Subcutaneous adipose tissue (tissue), 4 donors: ENCODE measurements around the gene PLEKHG1. TPM values are rescaled to one million over a fixed set of nuclear protein-coding genes. Genes with fewer than 3 reads are reported as not detected.

Experiments
- CTCF ChIP-seq: fragments of 450-650 bp; IDR thresholded peaks from one replicate; pipeline ENCODE4 v1.5.1; 2016; ENCODE audit warnings: low read depth, mild to moderate bottlenecking, control low read depth, antibody characterized with exemption, moderate library complexity
- total RNA-seq, 4 donors: library from RNA; depleted of rRNA; stranded (reverse); fragments of >200 nt; gene quantifications; one replicate each; pipeline ENCODE4 v1.1.0, GENCODE V29; 2016

PLEKHG1 gene
- total RNA-seq, 4 donors from 2014 or later = 12.4 to 58.4 (median 32.2) TPM

DNA sequence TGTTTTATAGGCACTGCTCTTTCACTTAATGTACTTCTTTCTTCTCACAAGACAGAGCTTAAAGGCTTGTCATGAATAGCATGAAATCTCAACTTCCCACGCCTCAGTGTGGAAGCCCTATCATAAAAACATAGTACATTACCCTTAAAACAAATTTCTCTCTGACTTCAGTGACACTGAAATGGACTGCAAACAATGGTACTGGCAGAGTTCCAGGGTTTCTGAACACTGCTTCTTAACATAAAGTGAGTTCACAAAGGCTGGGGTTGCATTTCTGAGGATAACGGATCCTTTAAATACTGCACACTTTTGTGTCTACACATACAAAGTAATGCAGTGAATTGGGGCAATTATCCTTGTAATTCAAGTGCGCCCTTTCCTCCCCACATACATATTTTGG lies 32.3 kb upstream of the PLEKHG1 start:
- no peak for TF ChIP-seq CTCF

DNA sequence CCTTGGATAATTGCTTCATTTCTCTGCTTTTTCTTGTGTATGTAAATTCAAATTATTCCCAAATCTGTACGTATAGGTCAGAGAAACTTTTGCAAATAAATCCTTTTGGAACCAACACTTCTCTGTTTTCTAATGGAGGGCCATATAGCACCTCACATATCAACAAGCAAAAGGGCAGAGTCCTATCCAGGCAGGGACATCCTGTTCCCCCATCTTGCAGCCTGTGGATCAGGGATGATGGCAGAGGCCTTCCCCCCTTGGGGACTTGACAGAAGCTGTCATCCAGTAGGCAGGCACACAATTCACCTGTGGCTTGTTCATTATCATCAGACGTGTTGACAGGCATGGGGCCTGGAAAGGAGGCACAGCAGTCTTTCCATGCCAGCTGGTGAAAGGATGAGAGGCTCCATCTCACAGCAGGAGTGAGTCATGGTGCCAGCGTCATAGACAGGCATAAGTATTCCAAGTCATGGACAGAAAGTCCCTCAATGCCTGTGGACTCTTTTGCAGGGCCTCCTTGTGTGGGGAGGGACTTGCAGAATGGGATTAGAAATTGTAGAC lies 31.8 kb upstream of the PLEKHG1 start:
- TF ChIP-seq CTCF = no peak

- TF ChIP-seq CTCF = no peak
These were observed 31.1 kb upstream of the PLEKHG1 start for GRCh38 chr6:150568560-150568959.

- no peak for TF ChIP-seq CTCF
These were observed 30.5 kb upstream of the PLEKHG1 start for GRCh38 chr6:150569161-150569560.

GRCh38 chr6:150573041-150573681 lies 26.5 kb upstream of the PLEKHG1 start:
- no peak for TF ChIP-seq CTCF

- TF ChIP-seq CTCF = no peak
These were observed 23.8 kb upstream of the PLEKHG1 start for GRCh38 chr6:150575836-150576235.

DNA sequence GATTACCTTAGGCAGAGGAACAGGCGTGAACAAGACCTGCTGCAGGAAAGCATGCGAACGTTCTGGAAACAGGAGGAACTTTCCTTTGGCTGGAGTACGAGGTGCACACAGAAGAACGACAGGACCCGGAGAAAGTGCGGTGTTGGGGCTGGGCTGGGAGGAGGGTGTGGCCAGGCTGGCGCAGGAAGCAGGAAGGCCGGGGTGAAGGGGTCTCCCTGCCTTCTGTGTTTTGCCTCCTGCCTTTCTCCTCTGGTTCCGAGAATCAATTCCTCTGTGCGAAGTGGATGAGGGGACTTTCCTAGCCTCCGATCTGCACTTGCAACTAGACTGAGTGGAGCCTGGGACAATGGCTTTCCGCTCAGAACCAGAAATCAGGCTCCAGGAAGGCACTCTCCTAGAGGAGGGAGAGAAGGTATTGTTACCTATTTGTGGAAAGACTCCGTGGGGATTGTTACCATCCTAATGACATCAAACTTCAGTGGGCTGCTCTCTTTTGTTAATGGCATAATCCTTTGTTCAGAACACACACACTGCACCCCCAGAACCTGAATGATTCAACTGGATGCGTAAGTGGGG lies 22.9 kb upstream of the PLEKHG1 start:
- no peak for TF ChIP-seq CTCF
